Esophagus muscularis mucosa (tissue), 4 donors: ENCODE measurements around the gene EMD. TPM values are rescaled to one million over a fixed set of nuclear protein-coding genes. Genes with fewer than 3 reads are reported as not detected.

ENCODE experiments used
- DNase-seq: peaks from one replicate; pipeline ENCODE4 v3.0.0-alpha.2; 2017; ENCODE audit errors: extremely low spot score
- H3K27ac ChIP-seq, 4 donors: fragments of 200-600 bp; sonication (generic); replicated peaks in 1 of 4; 1 replicate in 3 of 4; 2 replicates in 1 of 4; pipeline ENCODE4 v1.5.1; 2016 to 2019; ENCODE audit warnings: mild to moderate bottlenecking in 1 of 4
- H3K27me3 ChIP-seq, 4 donors: fragments of 200-600 bp; sonication (generic); one replicate each; pipeline versions ENCODE4 v1.5.1 to v1.6.0; 2016 to 2019
- H3K36me3 ChIP-seq, 4 donors: fragments of 200-600 bp; sonication (generic); one replicate each; pipeline ENCODE4 v1.5.1; 2016 to 2019
- H3K4me1 ChIP-seq, 4 donors: fragments of 200-600 bp; sonication (generic); one replicate each; pipeline ENCODE4 v1.5.1; 2016 to 2019
- H3K4me3 ChIP-seq, 4 donors: fragments of 200-600 bp; sonication (generic); 1 replicate in 2 of 4; 2 replicates in 2 of 4; pipeline ENCODE4 v1.5.1; 2016 to 2019; ENCODE audit warnings: mild to moderate bottlenecking in 4 of 4, moderate library complexity in 1 of 4
- H3K9me3 ChIP-seq, 4 donors: fragments of 200-600 bp; sonication (generic); 1 replicate in 3 of 4; 2 replicates in 1 of 4; pipeline ENCODE4 v1.5.1; 2016 to 2019
- CTCF ChIP-seq, 3 experiments: fragments of 200-600 bp in 2 of 3; fragments of 450-650 bp in 1 of 3; sonication (generic) in 2 of 3; IDR thresholded peaks; one replicate each; pipeline ENCODE4 v1.5.1; 2017 to 2019; ENCODE audit warnings: antibody characterized with exemption in 3 of 3, mild to moderate bottlenecking in 2 of 3, moderate library complexity in 1 of 3
- EP300 ChIP-seq: sonication (generic); formaldehyde crosslinking; IDR thresholded peaks from one replicate; pipeline ENCODE4 v1.6.1; 2017; ENCODE audit warnings: antibody characterized with exemption
- POLR2A ChIP-seq: fragments of 450-650 bp; IDR thresholded peaks from one replicate; pipeline ENCODE4 v1.6.1; 2017; ENCODE audit warnings: antibody characterized with exemption, moderate library complexity, mild to moderate bottlenecking, low read depth
- POLR2AphosphoS5 ChIP-seq, 2 donors: sonication (generic); formaldehyde crosslinking; IDR thresholded peaks; one replicate each; pipeline ENCODE4 v1.6.1; 2017; ENCODE audit warnings: antibody characterized with exemption in 2 of 2
- WGBS: methylation state at CpG from one replicate; pipeline ENCODE4 v1.1.5; 2018; 5-methylcytosine and 5-hydroxymethylcytosine counted together
- intact Hi-C: fragments of 100-400 bp; cut with DNase I; formaldehyde crosslinking; loops from one replicate; pipeline ENCODE4 v1.15.1; 2023
- total RNA-seq, 4 donors: library from RNA; depleted of rRNA; stranded (reverse); fragments of >200 nt; gene quantifications; one replicate each; pipeline versions ENCODE4 v1.1.0 to v1.2.1, GENCODE V29; 2016

EMD gene
- total RNA-seq, 4 donors from 2014 or later: 37.0 to 64.7 (median 57.7) TPM

DNA sequence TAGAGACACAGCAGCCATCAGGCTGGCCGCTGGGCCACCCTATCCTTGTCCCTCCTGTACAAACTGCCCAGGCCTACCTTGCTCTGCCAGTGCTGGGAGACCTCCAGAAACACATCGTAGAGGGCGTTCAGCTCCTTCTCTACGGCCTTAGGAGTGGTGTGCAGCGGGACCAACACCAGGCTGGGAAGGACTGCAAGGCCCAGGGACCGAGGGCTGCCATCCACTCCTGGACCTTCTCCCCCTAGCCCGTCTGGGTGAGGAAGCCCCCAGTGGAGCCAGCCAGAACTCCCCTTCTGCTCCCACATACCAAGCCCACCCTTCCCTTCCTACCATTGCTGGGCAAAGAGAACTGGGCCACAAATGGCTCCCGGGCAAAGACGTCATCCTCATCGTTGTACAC lies 24.1 kb downstream of the EMD start:
- peaks cover 7 to 22% (median 16%) of the 10 kb centered on the region in 4 donors for H3K4me1 ChIP-seq
- no peak for DNase-seq
- H3K27ac ChIP-seq: no peak overlapping the region
- H3K4me3 ChIP-seq: no peak overlapping the region
- intact Hi-C loops: loop anchor here (5.0 kb wide), 1 partner anchor 129 kb away; no protein-coding TSS in a partner anchor
- no peaks in the 10 kb centered on the region for H3K9me3 ChIP-seq
- WGBS: 86% methylated on average over 4 of the region's 10 CpGs
- peaks cover 0 to 4% (median 0%) of the 10 kb centered on the region in 4 donors for H3K27me3 ChIP-seq
- H3K36me3 ChIP-seq: peaks cover 9 to 30% (median 26%) of the 10 kb centered on the region in 4 donors
- TF ChIP-seq EP300: no peak
- TF ChIP-seq POLR2A: no peak
- no peak for TF ChIP-seq CTCF (IDR thresholded peaks at IDR 0.05)
- no peak for TF ChIP-seq POLR2AphosphoS5 (IDR thresholded peaks at IDR 0.05)

DNA sequence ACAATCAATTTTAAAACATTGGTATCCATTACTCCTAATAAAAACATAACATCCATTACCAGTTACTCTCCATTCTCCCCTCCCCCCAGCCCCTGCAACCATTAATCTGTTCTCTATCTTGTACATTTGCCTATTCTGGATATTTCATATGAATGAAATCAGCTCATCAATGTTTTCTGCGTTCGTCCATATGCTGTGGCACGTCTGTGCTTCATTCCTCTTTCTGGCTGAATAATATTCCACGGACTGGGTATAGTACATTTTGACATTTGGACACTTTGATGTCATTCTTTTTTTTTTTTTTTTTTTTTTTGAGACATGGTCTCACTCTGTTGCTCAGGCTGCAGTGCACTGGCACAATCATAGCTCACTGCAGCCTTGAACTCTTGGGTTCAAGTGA lies 24.8 kb downstream of the EMD start:
- WGBS: 79% methylated on average over 4 of the region's 4 CpGs
- peaks cover 7 to 22% (median 16%) of the 10 kb centered on the region in 4 donors for H3K4me1 ChIP-seq
- peaks cover 0 to 4% (median 0%) of the 10 kb centered on the region in 4 donors for H3K27me3 ChIP-seq
- no peak overlapping the region for H3K4me3 ChIP-seq
- peaks cover 9 to 30% (median 26%) of the 10 kb centered on the region in 4 donors for H3K36me3 ChIP-seq
- H3K27ac ChIP-seq: no peak overlapping the region
- no peaks in the 10 kb centered on the region for H3K9me3 ChIP-seq
- DNase-seq: no peak
- no peak for TF ChIP-seq POLR2A
- TF ChIP-seq POLR2AphosphoS5 (IDR thresholded peaks at IDR 0.05): no peak
- no peak for TF ChIP-seq CTCF (IDR thresholded peaks at IDR 0.05)
- TF ChIP-seq EP300: no peak
- intact Hi-C loops: loop anchor here (5.0 kb wide), 1 partner anchor 128 kb away; no protein-coding TSS in a partner anchor

DNA sequence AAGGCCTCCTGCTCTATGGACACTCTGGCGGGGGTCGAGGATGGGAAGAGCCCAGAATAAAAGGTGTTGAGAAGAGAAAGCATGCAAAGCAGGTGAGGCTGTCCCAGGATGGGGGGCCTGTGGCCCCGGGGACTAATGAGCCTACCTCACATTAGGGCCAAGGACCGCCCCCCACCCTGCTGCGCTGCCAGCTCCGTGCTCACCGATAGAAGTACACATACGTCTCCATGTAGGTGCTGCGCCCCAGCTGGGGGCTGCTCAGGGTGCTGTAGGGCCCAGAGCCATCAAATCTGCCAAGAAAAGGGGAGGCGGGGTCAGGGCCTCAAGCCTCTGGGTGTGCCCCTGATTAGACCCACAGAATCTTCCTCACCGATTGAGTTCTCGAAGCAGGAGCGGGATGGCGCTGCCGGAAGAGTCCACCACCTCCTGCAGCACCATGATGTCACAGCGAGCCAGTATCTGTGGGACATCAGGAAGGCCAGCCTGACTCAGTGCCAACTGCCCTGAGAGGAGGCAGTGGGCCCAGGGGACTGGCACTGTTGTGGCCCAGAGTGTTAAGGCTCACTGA lies 25.6 kb downstream of the EMD start:
- 86% methylated on average over 15 of the region's 16 CpGs for WGBS
- TF ChIP-seq CTCF (IDR thresholded peaks at IDR 0.05): no peak
- TF ChIP-seq POLR2AphosphoS5 (IDR thresholded peaks at IDR 0.05): no peak
- no peak for TF ChIP-seq POLR2A
- no peak for TF ChIP-seq EP300
- H3K9me3 ChIP-seq: no peaks in the 10 kb centered on the region

DNA sequence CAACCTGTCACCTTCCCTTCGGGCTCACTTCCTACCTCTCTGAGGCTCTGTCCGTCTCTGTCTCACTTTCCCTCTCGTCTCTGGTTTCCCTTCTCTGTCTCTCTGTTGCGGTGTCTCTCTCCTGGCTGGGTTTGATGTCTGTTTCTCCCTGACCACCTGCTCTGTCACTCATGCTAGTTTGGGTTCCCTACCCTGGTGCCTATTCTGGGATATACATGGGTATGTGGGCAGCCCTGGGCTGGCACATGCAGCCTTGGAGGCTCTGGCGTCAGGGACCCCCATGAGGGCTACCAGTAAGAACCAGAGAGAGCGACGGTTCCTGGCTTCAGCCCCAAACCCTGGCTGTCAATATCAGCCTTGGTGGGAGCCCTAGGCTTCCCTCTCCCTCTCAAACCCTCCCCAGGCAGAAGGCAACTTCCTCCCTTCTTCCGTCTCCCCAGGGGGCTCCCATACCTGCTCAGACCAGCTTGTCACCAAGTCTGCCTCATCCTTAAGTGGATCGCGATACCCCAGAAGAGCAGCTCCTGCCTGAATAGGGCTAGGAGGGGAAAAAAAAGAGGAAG lies 29.6 kb downstream of the EMD start:
- DNase-seq: no peak
- H3K9me3 ChIP-seq: no peaks in the 10 kb centered on the region
- TF ChIP-seq POLR2A (no peak), EP300 (no peak), POLR2AphosphoS5 (IDR thresholded peaks at IDR 0.05) (no peak), CTCF (IDR thresholded peaks at IDR 0.05) (no peak)
- intact Hi-C loops: no loop called here
- H3K27ac ChIP-seq: peak overlapping the region; percentile 36 to 73 (median 61)
- H3K36me3 ChIP-seq: peaks cover 0 to 7% (median 3%) of the 10 kb centered on the region in 4 donors
- no peaks in the 10 kb centered on the region for H3K27me3 ChIP-seq
- 73% methylated on average over 7 of the region's 10 CpGs for WGBS
- H3K4me3 ChIP-seq: peak overlapping the region; percentile 34 to 49 (median 38)
- peaks cover 3 to 27% (median 19%) of the 10 kb centered on the region in 4 donors for H3K4me1 ChIP-seq

More for the DNA sequence above, 25.6 kb downstream of the EMD start:
- intact Hi-C loops: loop anchor here (5.0 kb wide), 1 partner anchor 128 kb away; no protein-coding TSS in a partner anchor
- H3K27ac ChIP-seq: no peak overlapping the region
- no peak overlapping the region for H3K4me3 ChIP-seq
- H3K4me1 ChIP-seq: peaks cover 6 to 14% (median 12%) of the 10 kb centered on the region in 4 donors
- peaks cover 4 to 22% (median 19%) of the 10 kb centered on the region in 4 donors for H3K36me3 ChIP-seq
- H3K27me3 ChIP-seq: peaks cover 0 to 4% (median 0%) of the 10 kb centered on the region in 4 donors
- DNase-seq: no peak
